Hair follicle dermal papilla cell (primary cell): ENCODE results near the gene GCC2. TPM values are rescaled to one million over a fixed set of nuclear protein-coding genes. Genes with fewer than 3 reads are reported as not detected.

ENCODE experiments used
- small RNA-seq: library from RNA; depleted of rRNA; stranded (forward); fragments of <200 nt; gene quantifications from one replicate; pipeline ENCODE3, GENCODE V24; 2012
- total RNA-seq: library from RNA; depleted of rRNA; stranded (reverse); fragments of >200 nt; gene quantifications from 2 replicates; pipeline ENCODE4 v1.2.3, GENCODE V29; 2012

Gene GCC2, protein sequence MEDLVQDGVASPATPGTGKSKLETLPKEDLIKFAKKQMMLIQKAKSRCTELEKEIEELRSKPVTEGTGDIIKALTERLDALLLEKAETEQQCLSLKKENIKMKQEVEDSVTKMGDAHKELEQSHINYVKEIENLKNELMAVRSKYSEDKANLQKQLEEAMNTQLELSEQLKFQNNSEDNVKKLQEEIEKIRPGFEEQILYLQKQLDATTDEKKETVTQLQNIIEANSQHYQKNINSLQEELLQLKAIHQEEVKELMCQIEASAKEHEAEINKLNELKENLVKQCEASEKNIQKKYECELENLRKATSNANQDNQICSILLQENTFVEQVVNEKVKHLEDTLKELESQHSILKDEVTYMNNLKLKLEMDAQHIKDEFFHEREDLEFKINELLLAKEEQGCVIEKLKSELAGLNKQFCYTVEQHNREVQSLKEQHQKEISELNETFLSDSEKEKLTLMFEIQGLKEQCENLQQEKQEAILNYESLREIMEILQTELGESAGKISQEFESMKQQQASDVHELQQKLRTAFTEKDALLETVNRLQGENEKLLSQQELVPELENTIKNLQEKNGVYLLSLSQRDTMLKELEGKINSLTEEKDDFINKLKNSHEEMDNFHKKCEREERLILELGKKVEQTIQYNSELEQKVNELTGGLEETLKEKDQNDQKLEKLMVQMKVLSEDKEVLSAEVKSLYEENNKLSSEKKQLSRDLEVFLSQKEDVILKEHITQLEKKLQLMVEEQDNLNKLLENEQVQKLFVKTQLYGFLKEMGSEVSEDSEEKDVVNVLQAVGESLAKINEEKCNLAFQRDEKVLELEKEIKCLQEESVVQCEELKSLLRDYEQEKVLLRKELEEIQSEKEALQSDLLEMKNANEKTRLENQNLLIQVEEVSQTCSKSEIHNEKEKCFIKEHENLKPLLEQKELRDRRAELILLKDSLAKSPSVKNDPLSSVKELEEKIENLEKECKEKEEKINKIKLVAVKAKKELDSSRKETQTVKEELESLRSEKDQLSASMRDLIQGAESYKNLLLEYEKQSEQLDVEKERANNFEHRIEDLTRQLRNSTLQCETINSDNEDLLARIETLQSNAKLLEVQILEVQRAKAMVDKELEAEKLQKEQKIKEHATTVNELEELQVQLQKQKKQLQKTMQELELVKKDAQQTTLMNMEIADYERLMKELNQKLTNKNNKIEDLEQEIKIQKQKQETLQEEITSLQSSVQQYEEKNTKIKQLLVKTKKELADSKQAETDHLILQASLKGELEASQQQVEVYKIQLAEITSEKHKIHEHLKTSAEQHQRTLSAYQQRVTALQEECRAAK (N-terminal part only)
- 19.9 and 23.5 TPM in 2 replicates for total RNA-seq

DNA sequence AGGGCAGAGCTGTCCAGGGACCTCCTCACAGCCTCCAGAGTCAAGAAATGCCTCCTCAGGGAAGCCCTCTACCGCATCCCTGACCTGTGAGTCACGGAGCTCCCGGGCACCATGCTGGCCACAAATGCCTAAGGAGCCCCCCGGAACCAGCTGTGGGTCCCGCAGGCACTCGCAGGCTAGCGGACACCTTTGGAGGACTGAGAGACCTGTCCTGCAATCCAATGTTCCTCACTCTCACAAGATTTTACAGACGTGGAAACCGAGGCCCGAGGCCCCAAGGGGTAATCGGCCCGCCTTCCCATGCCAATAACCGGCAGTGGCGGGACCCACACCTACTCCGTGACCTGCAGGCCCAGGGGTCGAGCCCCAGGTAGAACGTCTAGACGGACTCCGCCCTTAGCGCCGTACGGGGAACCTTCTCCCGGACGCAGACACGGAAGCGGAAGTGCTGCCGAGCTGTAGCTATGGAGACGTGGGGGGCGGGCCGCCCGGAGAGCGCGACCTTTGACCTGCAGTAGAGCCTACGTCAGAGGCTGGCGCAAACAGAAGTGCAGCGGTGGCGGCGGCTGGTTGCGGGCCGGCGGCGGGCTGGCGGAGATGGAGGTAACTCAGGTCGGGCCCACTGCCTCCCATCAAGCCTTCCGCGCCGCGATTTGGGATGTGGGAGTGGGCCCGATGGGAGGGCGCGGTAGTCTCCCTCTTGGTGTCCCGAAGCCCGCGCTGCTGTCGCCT, at the start of gene GCC2:
TSS of gene GCC2 (plus strand) at position 529 of the 732 bp plus-strand sequence. CDS start at position 598, 69 bp downstream.

DNA sequence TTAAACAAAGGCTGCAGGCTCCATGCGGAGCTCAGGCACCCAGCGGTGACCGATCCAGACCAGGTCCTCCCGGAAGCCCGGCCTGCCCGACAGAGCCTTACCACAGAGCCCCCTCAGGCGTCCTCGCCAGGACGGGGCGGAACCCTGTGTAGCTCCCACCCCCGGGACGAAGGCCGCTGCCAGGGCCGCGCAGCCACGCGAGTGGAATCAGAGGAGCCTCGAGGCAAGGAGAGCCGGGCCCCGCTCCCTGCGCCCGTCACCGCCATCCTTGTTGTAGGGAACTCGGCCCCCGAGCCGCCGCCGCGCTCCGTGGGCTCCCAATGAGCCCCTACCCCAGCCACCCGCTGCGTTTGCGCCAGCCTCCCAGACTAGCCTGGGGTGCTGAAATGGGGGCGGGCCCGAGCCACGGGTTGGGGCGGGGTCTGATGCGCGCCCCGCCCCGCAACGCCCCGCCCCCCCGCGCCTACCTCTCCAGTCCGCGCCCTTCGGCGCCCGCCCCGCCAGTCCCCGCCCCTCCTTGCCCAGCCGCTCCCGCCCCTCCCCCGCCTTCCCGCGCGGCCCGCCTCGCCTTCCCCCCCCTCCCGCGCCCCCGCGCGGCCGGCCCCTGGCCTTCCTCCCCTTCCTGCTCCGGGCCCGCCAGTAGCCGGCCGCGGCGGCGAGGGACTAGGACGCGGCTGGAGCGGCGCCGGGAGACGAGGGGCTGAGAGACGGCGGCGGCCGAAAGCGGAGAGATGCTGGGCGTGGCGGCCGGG, 85.0 kb downstream of the GCC2 start, which contains the start of gene LIMS1:
TSS of gene LIMS1 (plus strand) at position 639 of the 752 bp plus-strand sequence. CDS start at position 732, 93 bp downstream.

Small RNA genes within 50 kb of the gene (small RNA-seq; reads per million reads assigned to genes)
- gene SMIM12P1: not detected

Other genes with a start within 250 kb of the GCC2 start
- not detected in 2 replicates for gene SULT1C3, start 209.2 kb upstream of the GCC2 start, total RNA-seq
- gene SULT1C2, start 160.3 kb upstream of the GCC2 start, total RNA-seq: under 0.01 TPM in 1 of 2 replicates, not detected in the other
- gene SULT1C4, start 71.3 kb upstream of the GCC2 start, total RNA-seq: 0.16 TPM in 1 of 2 replicates, not detected in the other
- gene LIMS1, start 85.3 kb downstream of the GCC2 start, total RNA-seq: 91.5 and 112 TPM in 2 replicates